Pancreas (tissue), 10 donors: ENCODE data around the gene CPT1A. TPM values are rescaled to one million over a fixed set of nuclear protein-coding genes. Genes with fewer than 3 reads are reported as not detected.

Experiments
- ATAC-seq, 4 donors: fragments of 200-7000 bp; cut with Tn5 transposase; one replicate each; pipeline versions ENCODE4 v1.8.0 to v1.9.1; 2020; ENCODE audit warnings: mild to moderate bottlenecking in 4 of 4, moderate library complexity in 4 of 4
- DNase-seq, 6 donors: peaks; one replicate each; pipeline ENCODE4 v3.0.0-alpha.2; 2020
- FAIRE-seq: peaks from 2 replicates; lab custom pipeline; 2012; peaks lifted over from hg19 to GRCh38; lab: Jason Lieb, UNC
- H3K27ac ChIP-seq, 4 donors: fragments of 200-600 bp; sonication (generic); 1 replicate in 3 of 4; 2 replicates in 1 of 4; pipeline versions ENCODE4 v1.5.0 to v1.8.0; 2020
- H3K27me3 ChIP-seq, 4 donors: fragments of 200-600 bp; one replicate each; pipeline ENCODE4 v1.8.0; 2021
- H3K36me3 ChIP-seq, 3 donors: fragments of 200-600 bp; sonication (generic) in 1 of 3; one replicate each; pipeline versions ENCODE4 v1.5.0 to v1.8.0; 2020 to 2021
- H3K4me1 ChIP-seq, 3 donors: fragments of 200-600 bp; one replicate each; pipeline ENCODE4 v1.8.0; 2021
- H3K4me3 ChIP-seq, 4 donors: fragments of 200-600 bp; sonication (generic) in 2 of 4; one replicate each; pipeline versions ENCODE4 v1.5.0 to v1.8.0; 2020 to 2021
- H3K9me3 ChIP-seq, 4 donors: fragments of 200-600 bp; one replicate each; pipeline ENCODE4 v1.8.0; 2021
- WGBS, 2 donors: extraction: QIAGEN DNeasy Blood & Tissue Kit; methylation state at CpG; one replicate each; pipeline ENCODE4 v1.1.7; 2013; 5-methylcytosine and 5-hydroxymethylcytosine counted together
- intact Hi-C, 3 donors: fragments of 100-400 bp; cut with DNase I; formaldehyde crosslinking; loops; one replicate each; pipeline versions ENCODE4 v1.11.1 to v1.14.2; 2022
- polyA plus RNA-seq, 2 donors: library from polyadenylated mRNA; stranded (reverse); fragments of 200-250 nt; gene quantifications; one replicate each; pipeline ENCODE4 v1.2.3, GENCODE V29; 2013
- total RNA-seq, 6 donors: library from RNA; stranded (reverse); fragmentation: NEBNext Ultra II Directional in 4 of 6; extraction: Animal tissue kit (Norgen Biotek cat#: 25700) in 4 of 6; gene quantifications; one replicate each; pipeline versions ENCODE4 v1.2.1 to v1.2.4, GENCODE V29; 2021 to 2023
- TF ChIP-seq, protein P1 (sequence below), 4 donors: fragments of 200-600 bp; sonication (generic) in 3 of 4; IDR thresholded peaks; one replicate each; pipeline versions ENCODE4 v1.5.0 to v1.8.0; 2021; ENCODE audit warnings: antibody characterized with exemption in 4 of 4
- donor health status: healthy with polysubstance abuse.
- donor health status: DM: no; HTN: no; CAD: no; lungs with moderate emphysema.
- donor health status: DM: no; HTN: no; CAD: no.
- donor health status: control.
- donor health status: control.
- donor health status: Bipolar disorder and iron deficiency.
- donor health status: DM: yes; HTN: yes; CAD: no.
- donor health status: DM: no; HTN: no; CAD: no.
- donor health status: DM: no; HTN: no; CAD: no.
- donor health status: DM: yes; HTN: yes; CAD: no.

CPT1A gene
- total and polyA plus RNA-seq, 8 donors: 9.5 to 33.7 (median 20.5) TPM

- Histone ChIP-seq H3K36me3 (peaks cover 0 to 56% (median 0%) of the 10 kb centered on the region in 3 donors), H3K9me3 (no peaks in the 10 kb centered on the region), H3K4me3 (no peak overlapping the region), H3K27me3 (no peaks in the 10 kb centered on the region), H3K4me1 (no peaks in the 10 kb centered on the region), H3K27ac (no peak overlapping the region)
- FAIRE-seq (no peak), DNase-seq (no peak), ATAC-seq (no peak)
- WGBS, 2 donors: 86 to 88% methylated on average over 16 of the region's 16 CpGs
- intact Hi-C loops: no loop called here
- TF ChIP-seq, protein P1, sequence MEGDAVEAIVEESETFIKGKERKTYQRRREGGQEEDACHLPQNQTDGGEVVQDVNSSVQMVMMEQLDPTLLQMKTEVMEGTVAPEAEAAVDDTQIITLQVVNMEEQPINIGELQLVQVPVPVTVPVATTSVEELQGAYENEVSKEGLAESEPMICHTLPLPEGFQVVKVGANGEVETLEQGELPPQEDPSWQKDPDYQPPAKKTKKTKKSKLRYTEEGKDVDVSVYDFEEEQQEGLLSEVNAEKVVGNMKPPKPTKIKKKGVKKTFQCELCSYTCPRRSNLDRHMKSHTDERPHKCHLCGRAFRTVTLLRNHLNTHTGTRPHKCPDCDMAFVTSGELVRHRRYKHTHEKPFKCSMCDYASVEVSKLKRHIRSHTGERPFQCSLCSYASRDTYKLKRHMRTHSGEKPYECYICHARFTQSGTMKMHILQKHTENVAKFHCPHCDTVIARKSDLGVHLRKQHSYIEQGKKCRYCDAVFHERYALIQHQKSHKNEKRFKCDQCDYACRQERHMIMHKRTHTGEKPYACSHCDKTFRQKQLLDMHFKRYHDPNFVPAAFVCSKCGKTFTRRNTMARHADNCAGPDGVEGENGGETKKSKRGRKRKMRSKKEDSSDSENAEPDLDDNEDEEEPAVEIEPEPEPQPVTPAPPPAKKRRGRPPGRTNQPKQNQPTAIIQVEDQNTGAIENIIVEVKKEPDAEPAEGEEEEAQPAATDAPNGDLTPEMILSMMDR (IDR thresholded peaks at IDR 0.05): no peak
Observed at GRCh38 chr11:68764746-68765145, 77.0 kb downstream of the CPT1A start.

DNA sequence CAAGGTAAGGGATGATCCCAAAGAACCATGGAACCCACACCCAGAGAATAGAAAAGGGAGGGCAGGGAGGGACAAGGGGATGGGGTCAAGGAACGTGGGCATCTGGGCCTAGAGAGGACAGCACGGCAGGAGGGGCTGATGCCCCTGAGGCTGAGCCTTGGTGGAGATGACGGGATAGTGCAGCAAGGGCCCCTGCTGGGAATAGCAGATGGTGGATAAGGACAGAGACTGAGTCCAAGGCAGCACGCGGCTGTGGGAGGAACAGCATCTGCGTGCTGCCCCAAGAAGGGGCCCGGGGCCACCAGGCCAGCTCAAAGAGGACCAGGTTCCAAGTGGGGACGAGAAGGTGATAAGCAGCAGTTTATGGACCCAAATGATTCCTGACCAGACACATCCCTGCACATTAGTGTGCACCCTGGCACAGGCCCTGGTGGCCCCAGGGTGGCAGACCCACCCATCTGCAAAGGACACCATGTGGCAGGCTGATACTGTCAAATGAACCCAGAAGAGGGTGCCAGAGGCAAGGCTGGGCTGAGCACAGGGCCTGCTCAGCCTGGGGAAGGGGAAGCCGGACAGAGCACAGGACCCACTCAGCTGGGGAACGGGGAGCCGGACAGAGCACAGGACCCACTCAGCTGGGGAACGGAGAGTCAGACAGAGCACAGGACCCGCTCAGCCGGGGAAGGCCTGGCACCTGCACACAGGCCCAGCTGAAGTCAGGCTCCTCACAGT, 77.6 kb downstream of the CPT1A start:
- FAIRE-seq: no peak
- H3K9me3 ChIP-seq: no peaks in the 10 kb centered on the region
- intact Hi-C loops: no loop called here
- H3K27me3 ChIP-seq: no peaks in the 10 kb centered on the region
- peak in 1 of 4 donors; percentile 12 for ATAC-seq
- H3K4me3 ChIP-seq: no peak overlapping the region
- no peak for DNase-seq
- WGBS, 2 donors: 86 to 89% methylated on average over 13 to 14 of the region's 14 CpGs
- TF ChIP-seq, protein P1 (IDR thresholded peaks at IDR 0.05): no peak
- peaks cover 0 to 58% (median 0%) of the 10 kb centered on the region in 3 donors for H3K36me3 ChIP-seq
- no peak overlapping the region for H3K27ac ChIP-seq
- no peaks in the 10 kb centered on the region for H3K4me1 ChIP-seq

DNA sequence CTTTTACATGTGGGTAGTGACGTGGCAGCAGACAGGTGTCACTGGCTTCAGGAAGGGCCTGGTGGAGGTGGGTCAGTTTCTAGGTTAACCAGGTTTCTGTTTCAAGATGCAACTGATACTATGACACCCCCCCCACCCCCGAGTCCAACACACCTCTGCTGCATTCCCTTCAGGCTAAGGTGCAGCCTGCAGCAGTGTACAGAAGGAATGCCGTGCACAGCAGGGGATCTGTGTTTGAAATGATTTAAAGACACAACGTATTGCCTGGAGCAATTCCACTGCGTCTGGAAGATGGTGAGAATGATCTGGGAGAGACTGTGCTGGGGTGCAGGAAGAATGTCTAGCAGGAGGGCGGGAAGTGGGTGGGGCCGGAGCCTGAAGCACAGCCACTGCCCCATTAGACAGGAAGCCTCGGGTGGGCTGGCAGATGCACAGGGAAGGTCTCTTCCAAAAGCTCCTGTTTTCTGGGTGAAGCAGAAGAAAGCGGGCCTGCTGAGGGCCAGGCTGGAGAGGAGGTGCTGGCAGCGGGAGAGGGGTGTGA, 78.5 kb downstream of the CPT1A start:
- no peaks in the 10 kb centered on the region for H3K9me3 ChIP-seq
- H3K36me3 ChIP-seq: peaks cover 0 to 66% (median 6%) of the 10 kb centered on the region in 3 donors
- no peaks in the 10 kb centered on the region for H3K27me3 ChIP-seq
- no peak overlapping the region for H3K27ac ChIP-seq
- no peak overlapping the region for H3K4me3 ChIP-seq
- TF ChIP-seq, protein P1 (IDR thresholded peaks at IDR 0.05): no peak
- intact Hi-C loops: no loop called here
- FAIRE-seq (no peak), ATAC-seq (no peak), DNase-seq (no peak)
- H3K4me1 ChIP-seq: no peaks in the 10 kb centered on the region
- 78 to 88% methylated on average over 10 of the region's 10 CpGs for WGBS, 2 donors

DNA sequence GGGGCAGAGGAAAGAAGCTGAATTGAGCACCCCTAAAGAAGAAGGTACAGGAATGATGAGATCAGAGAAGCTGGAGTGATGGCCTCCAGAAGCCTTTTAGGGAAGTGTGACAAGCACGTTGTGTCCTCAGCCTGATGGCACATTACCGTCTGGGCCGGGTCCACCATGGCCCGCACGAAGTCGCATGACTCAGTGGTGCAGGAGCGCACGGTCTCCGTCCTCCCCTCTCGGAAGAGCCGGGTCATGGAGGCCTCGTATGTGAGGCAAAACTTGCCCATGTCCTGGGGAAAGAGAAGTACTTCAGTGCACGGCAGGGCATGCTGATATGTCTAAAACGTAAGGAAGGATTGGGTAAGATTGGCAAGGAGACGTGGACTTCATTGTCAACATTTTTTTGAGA, 79.2 kb downstream of the CPT1A start:
- no peaks in the 10 kb centered on the region for H3K27me3 ChIP-seq
- H3K4me3 ChIP-seq: no peak overlapping the region
- TF ChIP-seq, protein P1 (IDR thresholded peaks at IDR 0.05): no peak
- no peaks in the 10 kb centered on the region for H3K4me1 ChIP-seq
- H3K27ac ChIP-seq: no peak overlapping the region
- FAIRE-seq (no peak), DNase-seq (no peak), ATAC-seq (no peak)
- intact Hi-C loops: no loop called here
- no peaks in the 10 kb centered on the region for H3K9me3 ChIP-seq
- 86 to 88% methylated on average over 15 of the region's 15 CpGs for WGBS, 2 donors
- H3K36me3 ChIP-seq: peaks cover 0 to 70% (median 6%) of the 10 kb centered on the region in 3 donors

GRCh38 chr11:68761801-68762200, 79.9 kb downstream of the CPT1A start:
- Histone ChIP-seq H3K9me3 (no peaks in the 10 kb centered on the region), H3K27ac (no peak overlapping the region), H3K27me3 (no peaks in the 10 kb centered on the region), H3K4me3 (no peak overlapping the region), H3K36me3 (peaks cover 0 to 69% (median 6%) of the 10 kb centered on the region in 3 donors), H3K4me1 (no peaks in the 10 kb centered on the region)
- intact Hi-C loops: no loop called here
- 84 to 85% methylated on average over 12 of the region's 12 CpGs for WGBS, 2 donors
- TF ChIP-seq, protein P1 (IDR thresholded peaks at IDR 0.05): no peak
- FAIRE-seq: no peak
- DNase-seq: no peak
- no peak for ATAC-seq
